AG04449 (cell line): Measurements from ENCODE around the gene FAM3B.

Source experiments
- CTCF ChIA-PET: fragments of 350-600 bp; formaldehyde crosslinking; extraction: SDS; loops from one replicate; lab custom pipeline; 2021; ENCODE audit warnings: antibody characterized with exemption; lab: Yijun Ruan, JAX
- POLR2A ChIA-PET: fragments of 400-600, 350-600 bp; formaldehyde crosslinking; extraction: SDS; loops from one replicate; lab custom pipeline; 2020; ENCODE audit warnings: antibody characterized with exemption, inconsistent platforms; lab: Yijun Ruan, JAX
- DNase-seq: peaks from one replicate; pipeline ENCODE4 v3.0.0-alpha.2; 2010; ENCODE audit warnings: low read depth, low spot score
- H3K4me3 ChIP-seq: 2 replicates; pipeline ENCODE4 v1.5.1; 2011; ENCODE audit warnings: low read depth, mild to moderate bottlenecking, control low read depth, low read length
- CTCF ChIP-seq: IDR thresholded peaks from one replicate; pipeline ENCODE4 v1.5.1; 2011; ENCODE audit warnings: mild to moderate bottlenecking, moderate library complexity, low read length, control low read depth, inconsistent platforms; ENCODE audit not compliant: insufficient read depth; ENCODE audit errors: missing control alignments

The FAM3B gene

GRCh38 chr21:41317063-41317392 is 427 bp downstream of the FAM3B start:
- no peak overlapping the region for H3K4me3 ChIP-seq
- CTCF ChIA-PET = no interaction called here
- no peak for DNase-seq
- no peak for TF ChIP-seq CTCF
- POLR2A ChIA-PET = no interaction called here

GRCh38 chr21:41317458-41317857 is 857 bp downstream of the FAM3B start:
- CTCF ChIA-PET = no interaction called here
- no peak overlapping the region for H3K4me3 ChIP-seq
- TF ChIP-seq CTCF = no peak
- POLR2A ChIA-PET = no interaction called here
- DNase-seq = no peak

- CTCF ChIA-PET = no interaction called here
- TF ChIP-seq CTCF = no peak
Measured at GRCh38 chr21:41318218-41318617, 1.6 kb downstream of the FAM3B start.

GRCh38 chr21:41319273-41319672 is 2.7 kb downstream of the FAM3B start:
- no peak for DNase-seq
- CTCF ChIA-PET = interaction anchor here (0.8 kb wide), 1 partner anchor 36 kb away, joined by 3 read pairs; no protein-coding TSS in a partner anchor
- TF ChIP-seq CTCF = no peak
- POLR2A ChIA-PET = no interaction called here
- H3K4me3 ChIP-seq = no peak overlapping the region

More at GRCh38 chr21:41318218-41318617, 1.6 kb downstream of the FAM3B start:
- no peak for DNase-seq
- H3K4me3 ChIP-seq = no peak overlapping the region
- POLR2A ChIA-PET = no interaction called here

GRCh38 chr21:41321211-41321907 is 4.8 kb downstream of the FAM3B start:
- CTCF ChIA-PET = no interaction called here
- no peak for TF ChIP-seq CTCF
- DNase-seq = no peak
- no peak overlapping the region for H3K4me3 ChIP-seq
- POLR2A ChIA-PET = no interaction called here

- TF ChIP-seq CTCF = no peak
- no peak overlapping the region for H3K4me3 ChIP-seq
- POLR2A ChIA-PET = no interaction called here
- CTCF ChIA-PET = no interaction called here
- DNase-seq = no peak
Measured at GRCh38 chr21:41321908-41322495, 5.4 kb downstream of the FAM3B start.
